IMR-90 (cell line): Measurements from ENCODE around the gene ATF7IP. TPM values are rescaled to one million over a fixed set of nuclear protein-coding genes. Genes with fewer than 3 reads are reported as not detected.

Experiments
- ATAC-seq: fragments of 200-7000 bp; cut with Tn5 transposase; 2 replicates; pipeline ENCODE4 v1.9.1; 2020; ENCODE audit warnings: low read depth, mild to moderate bottlenecking, moderate library complexity
- BruUV-seq: library from RNA; stranded (reverse); fragments of 400-500 nt; replicated peaks from 2 replicates; lab custom pipeline; 2021; lab: Mats Ljungman, UMichigan
- CTCF ChIA-PET: fragments of 300-600 bp; formaldehyde crosslinking; extraction: SDS; loops from one replicate; lab custom pipeline; 2021; ENCODE audit warnings: antibody characterized with exemption; lab: Yijun Ruan, JAX
- POLR2A ChIA-PET: fragments of 300-600 bp; sonication (Branson Sonifier 250); formaldehyde crosslinking; loops from one replicate; lab custom pipeline; 2022; ENCODE audit warnings: antibody characterized with exemption; ENCODE audit not compliant: unreplicated experiment; lab: Charles Lee
- DNase-seq: peaks from one replicate; pipeline ENCODE4 v3.0.0; 2013
- H2AFZ ChIP-seq: replicated peaks from 2 replicates; pipeline ENCODE3; 2013; ENCODE audit warnings: low read length, mild to moderate bottlenecking; ENCODE audit not compliant: poor library complexity
- H2AK5ac ChIP-seq: 2 replicates; pipeline ENCODE4 v1.6.1; 2013; ENCODE audit warnings: low read depth, low read length, inconsistent platforms
- H2AK9ac ChIP-seq: replicated peaks from 2 replicates; pipeline ENCODE3; 2013; ENCODE audit warnings: mild to moderate bottlenecking, low read depth, low read length, moderate library complexity; ENCODE audit not compliant: poor library complexity
- H2BK120ac ChIP-seq: 2 replicates; pipeline ENCODE4 v1.6.1; 2013; ENCODE audit warnings: low read depth, low read length, inconsistent platforms
- H2BK15ac ChIP-seq: 3 replicates; pipeline ENCODE4 v1.6.1; 2013; ENCODE audit warnings: low read depth, low read length, inconsistent platforms
- H2BK20ac ChIP-seq: 2 replicates; pipeline ENCODE4 v1.6.1; 2013; ENCODE audit warnings: low read depth, mild to moderate bottlenecking, inconsistent platforms, low read length, moderate library complexity
- H2BK5ac ChIP-seq: 2 replicates; pipeline ENCODE4 v1.6.1; 2013; ENCODE audit warnings: mild to moderate bottlenecking, low read depth, low read length, inconsistent platforms; ENCODE audit not compliant: poor library complexity, severe bottlenecking
- H3K14ac ChIP-seq: replicated peaks from 2 replicates; pipeline ENCODE4 v1.6.1; 2013; ENCODE audit warnings: low read depth, low read length, inconsistent platforms
- H3K18ac ChIP-seq: 2 replicates; pipeline ENCODE4 v1.6.1; 2013; ENCODE audit warnings: low read depth, low read length, control low read depth
- H3K23ac ChIP-seq: 2 replicates; pipeline ENCODE4 v1.6.1; 2013; ENCODE audit warnings: low read depth, low read length, inconsistent platforms
- H3K27ac ChIP-seq: 2 replicates; pipeline ENCODE4 v1.5.1; 2013; ENCODE audit warnings: mild to moderate bottlenecking, control low read depth, low read length; ENCODE audit not compliant: insufficient read depth
- H3K27me3 ChIP-seq: 2 replicates; pipeline ENCODE4 v1.6.1; 2013; ENCODE audit warnings: low read length; ENCODE audit not compliant: control insufficient read depth, insufficient read depth
- H3K36me3 ChIP-seq: 2 replicates; pipeline ENCODE4 v1.6.1; 2013; ENCODE audit warnings: low read length, mixed read lengths; ENCODE audit not compliant: control insufficient read depth, insufficient read depth
- H3K4ac ChIP-seq: 2 replicates; pipeline ENCODE4 v1.6.1; 2013; ENCODE audit warnings: low read depth, low read length, inconsistent platforms
- H3K4me1 ChIP-seq: 2 replicates; pipeline ENCODE4 v1.6.1; 2013; ENCODE audit warnings: low read length, mixed read lengths; ENCODE audit not compliant: control insufficient read depth, insufficient read depth
- H3K4me2 ChIP-seq: 2 replicates; pipeline ENCODE4 v1.6.1; 2013; ENCODE audit warnings: low read depth, mild to moderate bottlenecking, control low read depth, low read length, moderate library complexity
- H3K4me3 ChIP-seq: 2 replicates; pipeline ENCODE4 v1.5.1; 2013; ENCODE audit warnings: low read depth, mild to moderate bottlenecking, control low read depth, low read length, moderate library complexity; ENCODE audit not compliant: insufficient read depth
- H3K56ac ChIP-seq: 2 replicates; pipeline ENCODE4 v1.6.1; 2013; ENCODE audit warnings: low read length, inconsistent platforms; ENCODE audit not compliant: insufficient read depth; ENCODE audit errors: extremely low read depth
- H3K79me1 ChIP-seq, 2 experiments: 2 replicates each; pipeline ENCODE4 v1.6.1; 2013; ENCODE audit warnings: low read length in 2 of 2, inconsistent platforms in 1 of 2, low read depth in 1 of 2
- H3K9ac ChIP-seq: 2 replicates; pipeline ENCODE4 v1.6.1; 2013; ENCODE audit warnings: low read depth, low read length, control low read depth
- H3K9me1 ChIP-seq: 2 replicates; pipeline ENCODE4 v1.6.1; 2013; ENCODE audit warnings: low read length, inconsistent platforms; ENCODE audit not compliant: insufficient read depth
- H3K9me3 ChIP-seq: 2 replicates; pipeline ENCODE4 v1.6.1; 2013; ENCODE audit warnings: low read length; ENCODE audit not compliant: control insufficient read depth, insufficient read depth
- H4K20me1 ChIP-seq: 2 replicates; pipeline ENCODE4 v1.6.1; 2013; ENCODE audit warnings: low read length, inconsistent platforms; ENCODE audit not compliant: insufficient read depth
- H4K5ac ChIP-seq: 2 replicates; pipeline ENCODE4 v1.6.1; 2013; ENCODE audit warnings: mild to moderate bottlenecking, low read depth, low read length, control low read depth
- H4K8ac ChIP-seq, 2 experiments: 2 replicates each; pipeline ENCODE4 v1.6.1; 2013; ENCODE audit warnings: low read depth in 2 of 2, low read length in 2 of 2, control low read depth in 1 of 2, inconsistent platforms in 1 of 2
- H4K91ac ChIP-seq: 2 replicates; pipeline ENCODE4 v1.6.1; 2013; ENCODE audit warnings: low read depth, low read length, inconsistent platforms; ENCODE audit not compliant: insufficient read depth
- CEBPB ChIP-seq: IDR thresholded peaks from 2 replicates; pipeline ENCODE4 v1.6.1; 2012; ENCODE audit warnings: low read depth, low read length, improper control_type of control experiment
- CHD1 ChIP-seq: IDR thresholded peaks from 2 replicates; pipeline ENCODE4 v1.6.1; 2012; ENCODE audit warnings: low read depth, low read length, improper control_type of control experiment
- WGBS, 2 experiments: methylation state at CpG; one replicate each; pipeline versions ENCODE4 v1.1.5 to v1.1.7; 2013; ENCODE audit warnings: missing lambda C conversion rate in 2 of 2; ENCODE audit not compliant: insufficient read length in 1 of 2; ENCODE audit errors: extremely low coverage in 2 of 2; 5-methylcytosine and 5-hydroxymethylcytosine counted together
- dilution Hi-C: fragments of 300-500 bp; cut with HindIII; formaldehyde crosslinking; loops from one replicate; pipeline ENCODE4 v1.14.3; 2018; ENCODE audit warnings: low sequenced_read_pairs; ENCODE audit not compliant: unreplicated experiment
- in situ Hi-C: fragments of 300-500 bp; cut with MboI; formaldehyde crosslinking; loops from 3 replicates; pipeline ENCODE4 v1.14.3; 2019; ENCODE audit warnings: low sequenced_read_pairs, inconsistent platforms, mixed read lengths
- intact Hi-C: fragments of 100-400 bp; cut with micrococcal nuclease; formaldehyde crosslinking; loops from 2 replicates; pipeline ENCODE4 v1.10.0; 2022
- polyA plus RNA-seq, 3 experiments: library from polyadenylated mRNA; depleted of rRNA; stranded (reverse); fragments of >200 nt; gene quantifications; 2 replicates each; pipeline ENCODE4 v1.2.3, GENCODE V29; 2012; ENCODE audit warnings: low replicate concordance in 1 of 3
- total RNA-seq: library from RNA; depleted of rRNA; stranded (reverse); fragments of >200 nt; gene quantifications from 2 replicates; pipeline ENCODE4 v1.2.3, GENCODE V29; 2012

ATF7IP gene
- total and polyA plus RNA-seq, 2 of the 4 experiments (the other 2 are of a cell fraction), result 9.4 to 22.8 TPM

- Histone ChIP-seq H3K14ac (no peak overlapping the region), H2BK5ac (peak overlapping the region; percentile 61), H3K79me1 (peaks cover 0 to 9% of the 10 kb centered on the region in 2 experiments; a peak in 2 of 4 replicates), H4K8ac (peak overlapping the region in 1 of 2 experiments; percentile 9; a peak in 1 of 4 replicates), H4K5ac (no peak overlapping the region), H3K27me3 (no peaks in the 10 kb centered on the region), H3K9me3 (no peaks in the 10 kb centered on the region), H3K23ac (peak overlapping the region; percentile 31; the same call in 1 of the 2 replicates), H3K4me3 (peak overlapping the region; percentile 75), H3K56ac (peak overlapping the region; percentile 32; the same call in 1 of the 2 replicates), H3K27ac (peak overlapping the region; percentile 28; the same call in 1 of the 2 replicates), H2BK120ac (no peak overlapping the region), H3K9ac (peak overlapping the region; percentile 73; the same call in 1 of the 2 replicates), H2BK20ac (no peak overlapping the region), H3K4ac (no peak overlapping the region; the same call in 1 of the 2 replicates), H2AFZ (no peak overlapping the region), H4K91ac (no peak overlapping the region), H3K4me1 (no peaks in the 10 kb centered on the region; the same call in 1 of the 2 replicates), H2AK9ac (no peak overlapping the region), H3K9me1 (0 out of 2 replicates have a peak, but pooled peaks cover 2% of the 10 kb centered on the region), H2BK15ac (no peak overlapping the region), H4K20me1 (no peaks in the 10 kb centered on the region), H3K36me3 (peaks cover 3% of the 10 kb centered on the region; the same call in 1 of the 2 replicates), H3K18ac (0 out of 2 replicates have a peak overlapping the region, but pooled peaks have one; percentile 25), H3K4me2 (peak overlapping the region; percentile 95), H2AK5ac (no peak overlapping the region)
- intact Hi-C loops (loop anchor here (1.0 to 5.0 kb wide), 5 partner anchors 18 to 250 kb away; no protein-coding TSS in a partner anchor), in situ Hi-C loops (loop anchor here (10.0 kb wide), 1 partner anchor 102 kb away; no protein-coding TSS in a partner anchor), dilution Hi-C loops (no loop called here)
- BruUV-seq, result TSS peak; percentile 46
- DNase-seq (peak; percentile 32), ATAC-seq (no peak)
- 100% methylated on average over 1 of the region's 7 CpGs; no CpG with 5 or more reads in 1 of the 2 experiments for WGBS, 2 experiments
- TF ChIP-seq CHD1, result no peak
- peak; percentile 58 for TF ChIP-seq CEBPB
- ChIA-PET POLR2A (no interaction called here), CTCF (interaction anchor here (0.6 kb wide), 1 partner anchor 64 kb away, joined by 8 read pairs; no protein-coding TSS in a partner anchor)
Observed at GRCh38 chr12:14367040-14367661, 1.7 kb downstream of the ATF7IP start.
